PC-3 (cell line): ENCODE measurements around the gene PRTN3.

Source experiments
- EZH2 ChIP-seq: fragments of 300-600 bp; sonication (generic); IDR thresholded peaks from one replicate; pipeline ENCODE4 v1.6.1; 2017; ENCODE audit warnings: antibody characterized with exemption, mild to moderate bottlenecking, low read length; ENCODE audit not compliant: unreplicated experiment
- EZH2phosphoT487 ChIP-seq: fragments of 300-600 bp; sonication (generic); IDR thresholded peaks from 2 replicates; pipeline ENCODE4 v1.6.1; 2018; ENCODE audit warnings: mild to moderate bottlenecking, antibody characterized with exemption, low read length, borderline replicate concordance
- TF ChIP-seq, protein P1 (sequence below): fragments of 300-600 bp; sonication (generic); conservative IDR thresholded peaks from 2 replicates; pipeline ENCODE4 v1.5.1; 2017; ENCODE audit warnings: antibody characterized with exemption, low read depth, mild to moderate bottlenecking, low read length

- TF ChIP-seq, protein P1, sequence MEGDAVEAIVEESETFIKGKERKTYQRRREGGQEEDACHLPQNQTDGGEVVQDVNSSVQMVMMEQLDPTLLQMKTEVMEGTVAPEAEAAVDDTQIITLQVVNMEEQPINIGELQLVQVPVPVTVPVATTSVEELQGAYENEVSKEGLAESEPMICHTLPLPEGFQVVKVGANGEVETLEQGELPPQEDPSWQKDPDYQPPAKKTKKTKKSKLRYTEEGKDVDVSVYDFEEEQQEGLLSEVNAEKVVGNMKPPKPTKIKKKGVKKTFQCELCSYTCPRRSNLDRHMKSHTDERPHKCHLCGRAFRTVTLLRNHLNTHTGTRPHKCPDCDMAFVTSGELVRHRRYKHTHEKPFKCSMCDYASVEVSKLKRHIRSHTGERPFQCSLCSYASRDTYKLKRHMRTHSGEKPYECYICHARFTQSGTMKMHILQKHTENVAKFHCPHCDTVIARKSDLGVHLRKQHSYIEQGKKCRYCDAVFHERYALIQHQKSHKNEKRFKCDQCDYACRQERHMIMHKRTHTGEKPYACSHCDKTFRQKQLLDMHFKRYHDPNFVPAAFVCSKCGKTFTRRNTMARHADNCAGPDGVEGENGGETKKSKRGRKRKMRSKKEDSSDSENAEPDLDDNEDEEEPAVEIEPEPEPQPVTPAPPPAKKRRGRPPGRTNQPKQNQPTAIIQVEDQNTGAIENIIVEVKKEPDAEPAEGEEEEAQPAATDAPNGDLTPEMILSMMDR: no peak
- TF ChIP-seq EZH2: no peak
- no peak for TF ChIP-seq EZH2phosphoT487
Measured at GRCh38 chr19:821825-822503, 18.8 kb upstream of the PRTN3 start, which contains the start of gene PLPPR3.
